HuH-7.5 (cell line): Measurements from ENCODE around the gene PLEKHB1.

Experiments
- DNase-seq: peaks from one replicate; pipeline ENCODE4 v3.0.0; 2011; ENCODE audit warnings: low spot score

The PLEKHB1 gene, protein sequence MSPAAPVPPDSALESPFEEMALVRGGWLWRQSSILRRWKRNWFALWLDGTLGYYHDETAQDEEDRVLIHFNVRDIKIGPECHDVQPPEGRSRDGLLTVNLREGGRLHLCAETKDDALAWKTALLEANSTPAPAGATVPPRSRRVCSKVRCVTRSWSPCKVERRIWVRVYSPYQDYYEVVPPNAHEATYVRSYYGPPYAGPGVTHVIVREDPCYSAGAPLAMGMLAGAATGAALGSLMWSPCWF

GRCh38 chr11:73645972-73646631, at the start of gene PLEKHB1:
TSS of gene PLEKHB1 (plus strand) at chr11:73646581. CDS start at chr11:73646609, 28 bp downstream.
- DNase-seq = no peak

DNA sequence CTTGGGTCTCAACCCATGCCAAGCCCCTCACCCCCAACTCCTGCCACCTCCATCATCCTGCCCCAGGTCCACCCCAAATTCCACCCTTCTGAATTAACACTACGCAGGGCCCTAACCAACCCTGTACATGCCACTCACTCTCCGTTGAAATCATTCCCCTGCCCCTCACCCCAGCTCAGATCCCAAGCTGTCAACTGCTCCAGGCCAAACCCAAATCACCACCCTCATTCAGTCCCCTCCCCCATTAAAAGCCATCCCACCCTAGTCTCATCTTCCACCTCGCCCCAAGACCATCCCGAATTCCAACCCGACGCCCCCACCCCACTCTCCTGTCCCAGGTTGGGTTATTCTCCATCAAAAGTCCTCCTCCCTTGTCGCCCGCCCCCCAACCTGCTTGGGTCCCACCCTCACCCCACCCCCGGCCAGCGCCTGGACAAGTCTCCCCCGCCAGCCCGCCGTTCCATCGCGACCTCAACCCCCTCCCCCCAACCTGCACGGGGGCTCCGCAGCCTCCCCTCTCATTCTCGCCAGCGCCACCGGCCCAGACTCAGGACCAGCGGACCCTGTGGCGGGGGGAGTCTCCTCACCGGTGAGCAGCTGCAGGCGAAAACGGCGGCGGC, 48.9 kb upstream of the PLEKHB1 start:
- DNase-seq = no peak

DNA sequence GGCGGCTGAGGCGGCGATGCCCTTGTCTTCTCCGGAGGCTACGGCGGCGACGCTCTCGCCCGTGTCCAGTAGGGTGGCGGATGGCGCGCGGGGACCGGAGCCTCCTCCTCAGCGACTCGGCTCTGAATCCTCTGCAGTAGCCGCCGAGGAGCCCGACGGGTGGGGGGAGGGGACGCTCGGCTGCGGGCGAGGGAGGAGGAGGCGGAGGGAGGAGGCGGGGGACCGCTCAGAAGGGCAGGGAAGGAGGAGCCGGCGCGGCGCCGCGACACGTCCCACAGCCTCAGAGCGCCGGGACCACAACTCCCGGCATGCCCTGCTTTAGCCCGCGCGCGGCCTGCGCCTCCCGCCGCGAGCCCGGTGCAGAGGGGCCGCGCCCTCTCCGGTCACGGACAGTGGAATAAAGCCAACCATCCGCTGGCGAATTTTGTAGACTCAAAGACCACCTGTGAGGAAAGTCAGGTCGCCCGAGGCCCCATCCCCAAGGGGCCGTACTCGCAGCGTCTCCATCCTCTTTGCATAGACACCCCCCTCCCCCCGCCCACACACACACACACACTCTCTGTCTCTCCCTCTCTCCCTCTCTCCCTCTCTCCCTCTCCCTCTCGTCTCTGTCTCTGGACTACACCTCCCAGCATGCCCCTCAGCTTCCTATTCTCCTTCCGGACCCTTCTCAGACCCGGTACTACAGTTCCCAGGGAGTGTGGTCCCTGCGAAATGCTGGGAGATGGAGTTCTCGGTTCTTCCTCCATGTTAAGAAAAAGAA, 48.2 kb upstream of the PLEKHB1 start, which contains the start of gene FAM168A:
Gene FAM168A, minus strand, starts transcription at position 157 of the 763 bp plus-strand sequence. CDS start 129,638 bp downstream, outside the sequence.
- peak; percentile 90 for DNase-seq

DNA sequence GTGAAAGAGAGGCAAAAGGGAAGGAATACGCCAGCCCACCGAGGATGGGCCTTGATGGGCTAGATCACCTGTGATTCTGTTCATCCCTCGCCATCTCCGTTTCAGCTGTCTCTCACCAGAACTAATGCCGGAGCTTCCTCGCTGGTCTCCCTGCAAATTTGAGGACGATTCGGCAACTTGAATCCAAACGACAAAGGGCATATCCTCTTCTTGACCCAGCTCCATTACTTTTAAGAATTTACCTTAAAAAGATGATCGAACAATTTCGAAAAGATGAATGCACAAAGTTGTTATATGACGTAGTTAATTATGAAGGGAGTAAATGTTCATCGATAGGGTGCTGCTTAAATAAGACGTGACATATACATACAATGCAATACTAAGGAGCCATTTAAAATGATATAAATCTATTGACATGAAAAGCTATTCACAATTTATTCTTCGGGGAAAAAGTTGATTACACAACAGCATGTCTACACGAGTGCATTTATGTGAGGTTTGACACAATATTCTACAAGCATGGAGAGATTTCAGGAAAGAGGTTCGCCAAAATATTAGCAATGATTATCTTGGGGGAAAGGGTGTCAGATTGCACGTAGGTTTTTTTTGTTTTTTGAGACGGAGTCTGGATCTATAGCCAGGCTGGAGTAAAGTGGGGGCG, 47.5 kb upstream of the PLEKHB1 start:
- no peak for DNase-seq

DNA sequence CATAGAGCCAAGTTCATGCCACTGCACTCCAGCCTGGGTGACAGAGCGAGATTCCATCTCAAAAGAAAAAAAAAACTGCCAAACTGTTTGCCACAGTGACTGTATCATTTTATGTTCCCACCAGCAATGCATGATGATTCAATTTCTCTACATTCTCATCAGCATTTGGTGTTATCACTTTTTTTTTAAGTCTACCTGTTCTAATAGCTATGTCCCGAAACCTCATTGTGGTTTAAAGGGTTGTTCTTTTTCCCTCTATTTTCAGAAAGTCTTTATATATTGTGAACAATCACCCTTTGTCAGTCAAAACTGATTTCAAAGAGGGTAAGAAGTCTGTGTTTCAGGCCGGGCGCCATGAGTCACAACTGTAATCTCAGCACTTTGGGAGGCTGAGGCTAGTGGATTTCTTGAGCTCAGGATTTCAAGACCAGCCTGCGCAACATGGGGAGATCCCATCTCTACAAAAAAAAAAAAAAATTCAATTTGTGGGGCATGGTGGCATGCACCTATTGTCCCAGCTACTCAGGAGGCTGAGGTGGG, 33.7 kb upstream of the PLEKHB1 start:
- DNase-seq = no peak

DNA sequence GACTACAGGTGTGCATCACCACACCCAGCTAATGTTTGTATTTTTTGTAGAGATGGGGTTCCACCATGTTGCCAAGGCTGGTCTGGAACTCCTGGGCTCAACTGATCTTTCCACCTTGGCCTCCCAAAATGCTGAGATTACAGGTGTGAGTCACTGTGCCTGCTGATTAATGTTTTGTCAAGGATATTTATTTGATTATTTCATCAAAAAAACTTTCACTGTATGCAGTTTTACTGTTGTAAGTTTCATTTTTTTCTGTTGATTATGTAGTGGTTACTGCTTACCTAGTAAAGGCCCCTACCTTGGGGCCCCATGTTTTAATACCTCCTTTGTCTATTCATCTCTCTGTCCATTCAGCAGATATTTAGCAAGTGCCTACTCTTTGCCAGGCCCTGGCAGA, 31.8 kb upstream of the PLEKHB1 start:
- DNase-seq = no peak

DNA sequence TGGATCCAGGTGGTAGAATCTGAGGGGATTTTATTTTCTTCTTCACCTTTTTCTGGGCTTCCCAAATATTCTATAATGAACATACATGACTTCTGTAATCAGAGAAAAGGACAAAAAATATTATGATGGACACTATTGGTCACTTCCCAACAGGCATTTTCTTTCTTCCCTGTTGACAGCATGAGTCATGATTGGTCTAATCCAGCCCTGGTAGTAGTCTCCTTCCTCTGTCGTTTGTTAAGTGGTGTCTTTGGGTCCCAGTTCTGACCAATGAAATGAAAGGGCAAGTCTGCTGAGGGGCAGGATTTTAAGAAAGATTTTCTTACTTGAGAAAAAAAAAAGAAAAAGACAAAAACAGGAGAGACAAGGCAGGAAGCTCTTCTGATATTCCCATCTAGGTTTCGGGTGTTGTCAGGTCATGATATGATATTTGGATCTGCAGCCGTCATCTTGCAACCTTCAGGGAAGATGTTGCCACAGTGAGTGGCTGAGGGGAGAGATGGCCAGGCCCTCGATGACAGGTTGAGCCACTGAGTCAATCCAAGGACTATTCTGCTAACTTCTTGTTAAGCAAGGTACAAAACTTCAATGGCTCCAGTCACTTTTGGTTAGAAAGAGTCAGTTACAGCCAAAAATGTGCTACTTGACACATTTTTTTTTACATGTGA, 23.3 kb upstream of the PLEKHB1 start:
- DNase-seq = no peak

- DNase-seq = no peak
Measured at GRCh38 chr11:73623686-73624085, 22.7 kb upstream of the PLEKHB1 start.

DNA sequence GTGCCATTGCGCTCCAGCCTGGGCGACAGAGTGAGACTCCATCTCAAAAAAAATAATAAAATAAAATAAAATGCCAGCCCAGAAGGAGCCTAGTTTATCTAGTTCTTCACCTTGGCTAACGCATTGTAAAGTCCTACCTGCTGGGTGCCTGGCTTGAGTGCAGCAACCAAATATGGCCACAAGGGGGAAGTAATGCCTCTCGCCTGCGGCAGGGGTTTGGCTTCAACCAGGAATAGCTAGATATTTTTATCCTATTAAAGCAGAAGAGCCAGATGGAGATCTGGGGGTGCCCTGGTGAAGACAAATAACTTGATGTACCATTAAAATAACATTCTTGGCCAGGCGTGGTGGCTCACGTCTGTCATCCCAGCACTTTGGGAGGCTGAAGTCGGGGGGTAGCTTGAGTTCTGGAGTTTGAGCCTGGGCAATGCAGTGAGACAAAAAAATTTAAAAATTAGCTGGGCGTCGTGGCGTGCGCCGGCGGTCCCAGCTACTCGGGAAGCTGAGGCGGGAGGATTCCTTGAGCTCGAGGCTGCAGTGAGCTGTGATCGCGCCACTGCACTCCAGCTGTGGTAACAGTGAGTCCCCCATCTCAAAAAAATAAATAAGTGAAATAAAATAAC, 20.6 kb upstream of the PLEKHB1 start:
- peak; percentile 71 for DNase-seq

- no peak for DNase-seq
Measured at GRCh38 chr11:73629907-73630306, 16.5 kb upstream of the PLEKHB1 start.

DNA sequence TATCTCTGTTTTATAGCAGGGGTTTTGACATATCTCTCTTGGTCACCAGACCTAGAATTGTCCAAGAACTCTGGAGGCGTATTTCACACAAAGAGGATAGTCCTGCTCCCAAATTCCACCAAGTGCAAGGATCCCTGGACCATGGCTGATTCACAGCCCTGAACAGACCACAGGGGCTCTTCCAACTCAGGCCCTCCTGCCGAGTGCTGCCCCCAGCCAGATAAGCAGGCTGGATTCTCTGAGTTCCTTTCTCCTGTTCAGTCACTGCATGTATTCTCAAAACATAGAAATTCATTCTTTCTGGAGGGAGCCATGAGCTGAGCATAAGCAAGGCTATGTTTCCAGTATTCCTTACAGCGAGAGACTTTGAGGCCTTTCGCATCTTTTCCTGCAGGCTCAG, 13.4 kb upstream of the PLEKHB1 start:
- no peak for DNase-seq

GRCh38 chr11:73633999-73634398, 12.4 kb upstream of the PLEKHB1 start:
- DNase-seq = no peak

DNA sequence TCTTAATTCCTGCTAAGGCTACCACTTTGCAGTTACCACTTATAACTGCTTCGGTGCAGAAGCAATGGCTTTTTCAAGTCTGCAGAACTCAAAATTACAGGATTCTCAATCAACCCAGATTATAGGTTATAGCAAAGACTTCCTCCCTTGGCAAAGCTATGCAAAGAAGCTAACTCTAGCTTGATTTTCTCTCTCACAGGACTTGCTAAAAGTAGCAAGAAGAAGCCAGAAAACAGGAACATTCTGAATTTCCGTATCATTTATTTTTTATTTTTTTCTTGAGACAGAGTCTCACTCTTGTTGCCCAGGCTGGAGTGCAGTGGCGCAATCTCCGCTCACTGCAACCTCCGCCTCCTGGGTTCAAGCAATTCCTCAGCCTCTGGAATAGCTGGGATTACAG, 10.7 kb upstream of the PLEKHB1 start:
- no peak for DNase-seq

GRCh38 chr11:73636249-73636648, 10.1 kb upstream of the PLEKHB1 start:
- no peak for DNase-seq

DNA sequence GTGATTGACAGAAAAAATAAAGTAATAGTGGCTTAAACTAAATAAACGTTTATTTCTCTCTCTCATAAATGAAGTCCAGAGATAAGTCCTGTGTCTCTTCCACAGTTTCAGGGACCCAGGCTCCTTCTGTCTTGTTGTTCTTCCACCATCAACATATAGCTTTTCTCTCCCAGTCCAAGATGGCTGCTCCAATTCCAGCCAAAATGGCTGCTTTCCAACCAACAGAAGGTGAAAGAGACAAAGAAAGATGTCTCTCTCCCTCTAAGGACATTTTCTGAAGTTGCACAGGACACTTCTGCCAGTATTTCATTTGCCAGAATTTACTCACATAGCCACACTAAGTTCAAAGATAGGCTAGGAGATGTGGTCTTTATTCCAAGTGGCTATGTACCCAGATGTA, 9.4 kb upstream of the PLEKHB1 start:
- no peak for DNase-seq

GRCh38 chr11:73640592-73640991, 5.8 kb upstream of the PLEKHB1 start:
- DNase-seq = no peak

DNA sequence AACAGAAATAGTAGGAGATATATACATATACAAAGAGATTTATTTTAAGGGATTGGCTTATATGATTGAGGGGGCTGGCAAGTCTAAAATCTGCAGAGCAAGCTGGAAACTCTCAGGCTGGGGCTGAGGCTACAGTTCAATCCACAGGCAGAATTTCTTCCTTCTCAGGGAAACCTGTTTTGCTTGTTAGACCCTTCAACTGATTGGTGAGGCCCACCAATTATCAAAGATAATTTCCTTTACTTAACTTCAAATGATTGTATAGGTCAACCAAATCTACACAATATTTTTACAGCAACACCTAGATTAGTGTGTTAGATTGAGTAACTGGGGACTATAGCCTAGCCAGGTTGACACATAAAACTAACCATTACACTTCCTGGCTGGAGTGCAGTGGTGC, 4.7 kb upstream of the PLEKHB1 start:
- no peak for DNase-seq

GRCh38 chr11:73645121-73645969, 1.0 kb upstream of the PLEKHB1 start:
- DNase-seq = no peak

- DNase-seq = peak; percentile 48
Measured at GRCh38 chr11:73647459-73648100, 1.2 kb downstream of the PLEKHB1 start.
